Peyer's patch (tissue), 4 donors: ENCODE measurements around the gene GTF2F2. TPM values are rescaled to one million over a fixed set of nuclear protein-coding genes. Genes with fewer than 3 reads are reported as not detected.

Source experiments
- DNase-seq, 3 donors: peaks; one replicate each; pipeline ENCODE4 v3.0.0-alpha.2; 2017 to 2019
- H3K27ac ChIP-seq, 4 donors: fragments of 200-600 bp; sonication (generic); one replicate each; pipeline ENCODE4 v1.5.1; 2016 to 2019
- H3K27me3 ChIP-seq, 2 donors: fragments of 200-600 bp; sonication (generic); one replicate each; pipeline ENCODE4 v1.5.1; 2019
- H3K36me3 ChIP-seq, 3 donors: fragments of 200-600 bp; sonication (generic); one replicate each; pipeline ENCODE4 v1.5.1; 2016 to 2019
- H3K4me1 ChIP-seq, 4 donors: fragments of 200-600 bp; sonication (generic); one replicate each; pipeline ENCODE4 v1.5.1; 2016 to 2019
- H3K4me3 ChIP-seq, 4 donors: fragments of 200-600 bp; sonication (generic); 1 replicate in 3 of 4; 2 replicates in 1 of 4; pipeline ENCODE4 v1.5.1; 2016 to 2019; ENCODE audit warnings: mild to moderate bottlenecking in 1 of 4
- H3K9me3 ChIP-seq, 4 donors: fragments of 200-600 bp; sonication (generic); one replicate each; pipeline ENCODE4 v1.5.1; 2016 to 2019; ENCODE audit warnings: mild to moderate bottlenecking in 1 of 4
- POLR2A ChIP-seq, 2 donors: fragments of 450-650 bp; IDR thresholded peaks; one replicate each; pipeline ENCODE4 v1.5.1; 2017; ENCODE audit warnings: antibody characterized with exemption in 2 of 2, mild to moderate bottlenecking in 2 of 2, moderate library complexity in 2 of 2
- total RNA-seq, 4 donors: library from RNA; depleted of rRNA; stranded (reverse); fragments of >200 nt; gene quantifications; one replicate each; pipeline ENCODE4 v1.1.0, GENCODE V29; 2016
- TF ChIP-seq, protein P1 (sequence below), 6 experiments: fragments of 450-650 bp in 4 of 6; fragments of 200-600 bp in 2 of 6; sonication (generic) in 1 of 6; IDR thresholded peaks; one replicate each; pipeline ENCODE4 v1.5.1; 2017 to 2019; ENCODE audit warnings: antibody characterized with exemption in 6 of 6, mild to moderate bottlenecking in 3 of 6, moderate library complexity in 1 of 6

Gene GTF2F2
- total RNA-seq, 4 donors from 2014 or later, result 8.2 to 14.0 (median 12.4) TPM

- TF ChIP-seq POLR2A (IDR thresholded peaks at IDR 0.05), result no peak
- TF ChIP-seq, protein P1, sequence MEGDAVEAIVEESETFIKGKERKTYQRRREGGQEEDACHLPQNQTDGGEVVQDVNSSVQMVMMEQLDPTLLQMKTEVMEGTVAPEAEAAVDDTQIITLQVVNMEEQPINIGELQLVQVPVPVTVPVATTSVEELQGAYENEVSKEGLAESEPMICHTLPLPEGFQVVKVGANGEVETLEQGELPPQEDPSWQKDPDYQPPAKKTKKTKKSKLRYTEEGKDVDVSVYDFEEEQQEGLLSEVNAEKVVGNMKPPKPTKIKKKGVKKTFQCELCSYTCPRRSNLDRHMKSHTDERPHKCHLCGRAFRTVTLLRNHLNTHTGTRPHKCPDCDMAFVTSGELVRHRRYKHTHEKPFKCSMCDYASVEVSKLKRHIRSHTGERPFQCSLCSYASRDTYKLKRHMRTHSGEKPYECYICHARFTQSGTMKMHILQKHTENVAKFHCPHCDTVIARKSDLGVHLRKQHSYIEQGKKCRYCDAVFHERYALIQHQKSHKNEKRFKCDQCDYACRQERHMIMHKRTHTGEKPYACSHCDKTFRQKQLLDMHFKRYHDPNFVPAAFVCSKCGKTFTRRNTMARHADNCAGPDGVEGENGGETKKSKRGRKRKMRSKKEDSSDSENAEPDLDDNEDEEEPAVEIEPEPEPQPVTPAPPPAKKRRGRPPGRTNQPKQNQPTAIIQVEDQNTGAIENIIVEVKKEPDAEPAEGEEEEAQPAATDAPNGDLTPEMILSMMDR (IDR thresholded peaks at IDR 0.05), result no peak
- H3K4me1 ChIP-seq, result no peaks in the 10 kb centered on the region
- no peaks in the 10 kb centered on the region for H3K9me3 ChIP-seq
- no peaks in the 10 kb centered on the region for H3K36me3 ChIP-seq
- DNase-seq, result no peak
- no peaks in the 10 kb centered on the region for H3K27me3 ChIP-seq
- H3K27ac ChIP-seq, result no peak overlapping the region
- no peak overlapping the region for H3K4me3 ChIP-seq
Measured at GRCh38 chr13:45196096-45196495, 75.8 kb downstream of the GTF2F2 start.

- TF ChIP-seq, protein P1 (IDR thresholded peaks at IDR 0.05), result no peak
- no peak for TF ChIP-seq POLR2A (IDR thresholded peaks at IDR 0.05)
- Histone ChIP-seq H3K9me3 (no peaks in the 10 kb centered on the region), H3K4me3 (no peak overlapping the region), H3K36me3 (no peaks in the 10 kb centered on the region), H3K4me1 (no peaks in the 10 kb centered on the region), H3K27me3 (no peaks in the 10 kb centered on the region), H3K27ac (no peak overlapping the region)
- no peak for DNase-seq
Measured at GRCh38 chr13:45196622-45197021, 76.3 kb downstream of the GTF2F2 start.

DNA sequence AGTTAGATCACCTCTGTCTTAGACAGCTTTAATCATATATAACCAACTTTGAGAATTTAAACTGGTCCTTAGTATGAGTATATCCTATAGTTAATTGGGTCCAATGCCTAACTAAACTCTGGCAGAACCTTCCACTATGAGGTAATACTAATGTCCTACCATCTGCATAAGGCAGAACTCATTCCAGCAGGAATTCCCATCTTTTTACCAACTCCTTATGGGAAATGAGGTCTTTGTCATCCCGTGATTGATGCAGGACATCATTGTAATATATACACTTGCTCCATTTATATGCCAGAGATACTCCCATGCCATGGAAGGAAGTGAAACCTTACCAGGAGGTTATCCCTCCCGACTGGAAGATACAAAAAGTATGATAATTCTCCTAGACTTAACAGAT, 77.7 kb downstream of the GTF2F2 start:
- Histone ChIP-seq H3K36me3 (no peaks in the 10 kb centered on the region), H3K27me3 (no peaks in the 10 kb centered on the region), H3K4me1 (no peaks in the 10 kb centered on the region), H3K9me3 (no peaks in the 10 kb centered on the region), H3K27ac (no peak overlapping the region), H3K4me3 (no peak overlapping the region)
- no peak for DNase-seq
- TF ChIP-seq, protein P1 (IDR thresholded peaks at IDR 0.05), result no peak
- no peak for TF ChIP-seq POLR2A (IDR thresholded peaks at IDR 0.05)

GRCh38 chr13:45198924-45199323, 78.6 kb downstream of the GTF2F2 start:
- Histone ChIP-seq H3K4me1 (no peaks in the 10 kb centered on the region), H3K9me3 (no peaks in the 10 kb centered on the region), H3K27me3 (no peaks in the 10 kb centered on the region), H3K4me3 (no peak overlapping the region), H3K27ac (no peak overlapping the region), H3K36me3 (no peaks in the 10 kb centered on the region)
- TF ChIP-seq POLR2A (IDR thresholded peaks at IDR 0.05), result no peak
- TF ChIP-seq, protein P1 (IDR thresholded peaks at IDR 0.05), result no peak
- DNase-seq, result no peak

DNA sequence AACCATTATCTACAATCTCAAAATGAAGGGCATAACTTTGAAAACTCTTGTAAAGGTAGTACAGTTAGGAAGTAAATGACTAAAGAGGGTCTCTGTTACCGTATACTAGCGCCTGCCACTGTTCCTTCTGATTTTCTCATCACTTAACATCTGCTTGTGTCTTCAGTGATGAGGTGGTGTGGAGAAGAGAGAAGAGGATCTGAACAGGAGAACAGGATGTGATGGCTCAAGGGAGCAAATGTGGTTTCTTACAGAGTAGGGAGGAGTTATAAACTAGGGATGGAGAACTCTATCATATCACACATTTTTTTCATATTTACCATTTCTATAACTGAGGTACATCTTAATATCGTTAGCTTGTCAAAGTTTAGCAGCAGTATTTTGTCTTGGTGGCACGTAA, 79.4 kb downstream of the GTF2F2 start:
- TF ChIP-seq, protein P1 (IDR thresholded peaks at IDR 0.05), result no peak
- TF ChIP-seq POLR2A (IDR thresholded peaks at IDR 0.05), result no peak
- no peaks in the 10 kb centered on the region for H3K9me3 ChIP-seq
- no peak for DNase-seq
- no peaks in the 10 kb centered on the region for H3K27me3 ChIP-seq
- no peak overlapping the region for H3K27ac ChIP-seq
- no peaks in the 10 kb centered on the region for H3K4me1 ChIP-seq
- H3K4me3 ChIP-seq, result no peak overlapping the region
- H3K36me3 ChIP-seq, result no peaks in the 10 kb centered on the region

DNA sequence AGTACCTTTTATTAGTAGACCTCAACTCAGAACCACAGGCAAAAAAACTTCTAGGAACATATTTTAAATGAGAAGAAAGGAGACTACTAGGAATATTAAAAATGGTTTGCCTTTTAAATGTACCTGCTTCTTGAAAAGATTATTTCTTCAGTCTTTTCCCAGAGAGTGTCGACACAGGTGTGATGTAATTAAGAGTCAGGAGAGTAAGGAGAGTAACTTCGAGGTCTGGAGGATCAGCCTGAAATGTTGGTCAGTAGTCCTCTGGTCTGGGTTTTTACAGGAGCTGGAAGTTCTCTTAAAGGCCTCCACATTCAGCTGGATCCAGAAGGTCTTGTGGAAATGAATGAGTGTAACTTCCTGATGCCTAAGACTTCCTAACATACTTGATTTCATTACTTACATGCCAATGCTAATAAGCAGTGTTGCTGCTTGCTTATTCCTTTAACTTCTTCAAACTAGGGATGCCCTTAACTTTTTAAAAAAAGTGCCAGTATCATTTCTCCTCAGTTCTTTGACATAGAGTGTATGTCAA, 80.5 kb downstream of the GTF2F2 start, which contains the start of gene KCTD4:
Gene KCTD4 (minus strand): TSS at position 345 of the 532 bp plus-strand sequence. CDS start 6,478 bp downstream, outside the sequence.
- H3K27ac ChIP-seq, result no peak within 1 kb of the TSS
- H3K36me3 ChIP-seq, result no peaks in the 10 kb centered on the region

More for the DNA sequence above, 80.5 kb downstream of the GTF2F2 start, which contains the start of gene KCTD4:
- no peaks in the 10 kb centered on the region for H3K9me3 ChIP-seq
- no peak for DNase-seq
- H3K4me3 ChIP-seq, result no peak within 1 kb of the TSS
- no peak for TF ChIP-seq POLR2A (IDR thresholded peaks at IDR 0.05)
- TF ChIP-seq, protein P1 (IDR thresholded peaks at IDR 0.05), result no peak
- H3K4me1 ChIP-seq, result no peaks in the 10 kb centered on the region
- H3K27me3 ChIP-seq, result no peaks in the 10 kb centered on the region
